ENCODE measurements around the gene PODXL. TPM values are rescaled to one million over a fixed set of nuclear protein-coding genes. Genes with fewer than 3 reads are reported as not detected.

PODXL gene
- total RNA-seq, 1 experiment from 2014 or later = 44.2 TPM

DNA sequence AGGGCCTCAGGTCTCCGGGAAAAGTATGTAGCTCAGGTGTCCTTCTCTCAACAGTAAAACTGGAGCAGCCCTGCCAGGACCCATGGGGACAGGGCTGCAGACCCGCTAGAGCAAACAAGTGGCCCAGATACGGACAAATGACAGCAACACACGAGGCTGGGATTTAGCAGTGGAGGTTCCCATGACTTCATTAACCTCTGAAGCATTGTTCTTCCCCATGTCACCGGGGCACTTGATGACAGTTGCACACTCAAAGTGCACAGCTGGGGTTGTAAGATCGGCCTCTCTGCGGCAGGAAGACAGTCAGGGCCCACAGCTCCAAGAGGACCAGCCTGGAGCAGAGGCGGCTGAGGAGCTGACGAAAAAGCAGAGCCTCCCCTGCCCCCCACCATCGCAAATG lies 12.5 kb upstream of the PODXL start:
- Histone ChIP-seq H3K36me3 (ENCODE audit: low read depth, low read length) (no peaks in the 10 kb centered on the region), H3K9me2 (replicated peaks; ENCODE audit: low read length) (no peaks in the 10 kb centered on the region), H4K20me1 (ENCODE audit: low read length) (no peaks in the 10 kb centered on the region), H2AFZ (ENCODE audit: low read length) (no peak overlapping the region), H3K27me3 (ENCODE audit: low read length) (no peaks in the 10 kb centered on the region), H3K4me2 (ENCODE audit: low read length) (no peak overlapping the region), H3K27ac (ENCODE audit: low read length) (no peak overlapping the region), H3K9ac (ENCODE audit: low read length) (no peak overlapping the region), H3K79me2 (ENCODE audit: low read length) (no peaks in the 10 kb centered on the region), H3K4me1 (ENCODE audit: insufficient read depth, low read length) (no peaks in the 10 kb centered on the region), H3F3A (ENCODE audit: low read length, unreplicated experiment) (no peaks in the 10 kb centered on the region), H3K9me3 (ENCODE audit: low read length) (no peaks in the 10 kb centered on the region), H3K4me3 (ENCODE audit: low read length) (no peak overlapping the region)
- DNase-seq = no peak
- TF ChIP-seq EZH2 (IDR thresholded peaks at IDR 0.05; ENCODE audit: low read length, unreplicated experiment) (no peak), EZH2phosphoT487 (IDR thresholded peaks at IDR 0.05; ENCODE audit: borderline replicate concordance, low read length) (no peak)
- TF ChIP-seq, protein P1, sequence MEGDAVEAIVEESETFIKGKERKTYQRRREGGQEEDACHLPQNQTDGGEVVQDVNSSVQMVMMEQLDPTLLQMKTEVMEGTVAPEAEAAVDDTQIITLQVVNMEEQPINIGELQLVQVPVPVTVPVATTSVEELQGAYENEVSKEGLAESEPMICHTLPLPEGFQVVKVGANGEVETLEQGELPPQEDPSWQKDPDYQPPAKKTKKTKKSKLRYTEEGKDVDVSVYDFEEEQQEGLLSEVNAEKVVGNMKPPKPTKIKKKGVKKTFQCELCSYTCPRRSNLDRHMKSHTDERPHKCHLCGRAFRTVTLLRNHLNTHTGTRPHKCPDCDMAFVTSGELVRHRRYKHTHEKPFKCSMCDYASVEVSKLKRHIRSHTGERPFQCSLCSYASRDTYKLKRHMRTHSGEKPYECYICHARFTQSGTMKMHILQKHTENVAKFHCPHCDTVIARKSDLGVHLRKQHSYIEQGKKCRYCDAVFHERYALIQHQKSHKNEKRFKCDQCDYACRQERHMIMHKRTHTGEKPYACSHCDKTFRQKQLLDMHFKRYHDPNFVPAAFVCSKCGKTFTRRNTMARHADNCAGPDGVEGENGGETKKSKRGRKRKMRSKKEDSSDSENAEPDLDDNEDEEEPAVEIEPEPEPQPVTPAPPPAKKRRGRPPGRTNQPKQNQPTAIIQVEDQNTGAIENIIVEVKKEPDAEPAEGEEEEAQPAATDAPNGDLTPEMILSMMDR (conservative IDR thresholded peaks at IDR 0.05; ENCODE audit: low read depth, low read length) = no peak
- ChIA-PET POLR2A (ENCODE audit: unreplicated experiment) (no interaction called here), CTCF (no interaction called here)
- intact Hi-C loops (cut with micrococcal nuclease) = no loop called here
- no peak for ATAC-seq
- no TSS peak for BruUV-seq (replicated peaks)

DNA sequence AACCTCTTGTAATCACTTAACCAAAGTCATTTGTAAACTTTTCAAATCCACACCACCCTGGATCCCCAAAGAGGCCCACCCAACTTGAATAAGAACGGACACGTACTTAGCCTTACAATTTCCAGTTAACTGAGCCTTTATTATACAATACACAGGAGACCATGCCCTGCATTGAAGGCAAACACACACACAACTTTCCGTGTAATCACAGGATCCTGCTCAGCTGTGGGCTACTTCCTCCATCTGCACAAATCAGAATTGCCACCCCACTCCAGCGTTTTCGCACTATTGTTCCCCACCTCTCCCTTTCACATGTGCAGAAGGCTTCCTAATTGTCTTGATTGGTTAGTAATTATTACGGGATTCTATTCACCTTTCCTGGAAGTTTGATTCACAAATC lies 12.1 kb upstream of the PODXL start:
- no TSS peak for BruUV-seq (replicated peaks)
- Histone ChIP-seq H3K9me2 (replicated peaks; ENCODE audit: low read length) (no peaks in the 10 kb centered on the region), H3K4me1 (ENCODE audit: insufficient read depth, low read length) (no peaks in the 10 kb centered on the region), H3K9ac (ENCODE audit: low read length) (no peak overlapping the region), H3F3A (ENCODE audit: low read length, unreplicated experiment) (no peaks in the 10 kb centered on the region), H3K27me3 (ENCODE audit: low read length) (no peaks in the 10 kb centered on the region), H3K27ac (ENCODE audit: low read length) (no peak overlapping the region), H3K36me3 (ENCODE audit: low read depth, low read length) (no peaks in the 10 kb centered on the region), H3K9me3 (ENCODE audit: low read length) (no peaks in the 10 kb centered on the region), H3K79me2 (ENCODE audit: low read length) (no peaks in the 10 kb centered on the region), H3K4me2 (ENCODE audit: low read length) (no peak overlapping the region), H4K20me1 (ENCODE audit: low read length) (no peaks in the 10 kb centered on the region), H2AFZ (ENCODE audit: low read length) (no peak overlapping the region), H3K4me3 (ENCODE audit: low read length) (no peak overlapping the region)
- ChIA-PET CTCF (no interaction called here), POLR2A (ENCODE audit: unreplicated experiment) (no interaction called here)
- no peak for ATAC-seq
- no peak for DNase-seq
- intact Hi-C loops (cut with micrococcal nuclease) = no loop called here
- TF ChIP-seq, protein P1 (conservative IDR thresholded peaks at IDR 0.05; ENCODE audit: low read depth, low read length) = no peak
- TF ChIP-seq EZH2 (IDR thresholded peaks at IDR 0.05; ENCODE audit: low read length, unreplicated experiment) (no peak), EZH2phosphoT487 (IDR thresholded peaks at IDR 0.05; ENCODE audit: borderline replicate concordance, low read length) (no peak)

DNA sequence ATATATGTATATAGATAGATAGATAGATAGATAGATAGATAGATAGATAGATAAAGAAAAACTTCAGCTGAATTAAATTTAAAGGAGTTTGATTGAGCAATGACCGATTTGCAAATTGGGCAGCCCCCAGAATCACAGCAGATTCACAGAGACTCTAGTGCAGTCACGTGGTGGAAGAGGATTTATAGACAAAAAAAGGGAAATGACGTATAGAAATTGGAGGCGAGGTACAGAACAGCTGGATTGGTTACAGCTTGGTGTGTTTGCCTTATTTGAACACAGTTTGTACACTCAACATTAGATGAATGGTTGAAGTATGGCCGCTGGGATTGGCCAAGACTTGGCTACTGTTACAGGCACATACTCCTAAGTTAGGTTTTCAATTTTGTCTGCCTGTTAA lies 8.2 kb upstream of the PODXL start:
- no peaks in the 10 kb centered on the region for H3K36me3 ChIP-seq (ENCODE audit: low read depth, low read length)
- intact Hi-C loops (cut with micrococcal nuclease) = no loop called here
- no peaks in the 10 kb centered on the region for H3K9me2 ChIP-seq (replicated peaks; ENCODE audit: low read length)
- no peaks in the 10 kb centered on the region for H3K79me2 ChIP-seq (ENCODE audit: low read length)
- CTCF ChIA-PET = no interaction called here
- no peak overlapping the region for H3K4me2 ChIP-seq (ENCODE audit: low read length)
- no peak overlapping the region for H2AFZ ChIP-seq (ENCODE audit: low read length)
- no peak for ATAC-seq
- H3K4me3 ChIP-seq (ENCODE audit: low read length) = no peak overlapping the region
- no peaks in the 10 kb centered on the region for H4K20me1 ChIP-seq (ENCODE audit: low read length)
- TF ChIP-seq, protein P1 (conservative IDR thresholded peaks at IDR 0.05; ENCODE audit: low read depth, low read length) = no peak
- TF ChIP-seq EZH2 (IDR thresholded peaks at IDR 0.05; ENCODE audit: low read length, unreplicated experiment) = no peak
- TF ChIP-seq EZH2phosphoT487 (IDR thresholded peaks at IDR 0.05; ENCODE audit: borderline replicate concordance, low read length) = no peak
- DNase-seq = no peak
- H3K27ac ChIP-seq (ENCODE audit: low read length) = no peak overlapping the region
- H3K9ac ChIP-seq (ENCODE audit: low read length) = no peak overlapping the region
- H3K27me3 ChIP-seq (ENCODE audit: low read length) = no peaks in the 10 kb centered on the region
- H3K9me3 ChIP-seq (ENCODE audit: low read length) = no peaks in the 10 kb centered on the region
- H3K4me1 ChIP-seq (ENCODE audit: insufficient read depth, low read length) = no peaks in the 10 kb centered on the region
- BruUV-seq (replicated peaks) = no TSS peak
- POLR2A ChIA-PET (ENCODE audit: unreplicated experiment) = no interaction called here
- no peaks in the 10 kb centered on the region for H3F3A ChIP-seq (ENCODE audit: low read length, unreplicated experiment)
